ENCODE data around the gene C19orf25.
"Not testable (repeated sequence)": the region's sequence is repeated elsewhere in the genome, so short reads cannot be mapped to it uniquely, and the experiment has no call there.

The C19orf25 gene

GRCh38 chr19:1478934-1479707 lies at the start of gene C19orf25:
Gene C19orf25 (minus strand): TSS chr19:1479215. CDS start chr19:1478903, 312 bp downstream.
- DNase-seq (ENCODE audit: low spot score), result peak; percentile 96

GRCh38 chr19:1527650-1528309 lies 48.8 kb upstream of the C19orf25 start:
- DNase-seq (ENCODE audit: low spot score), result no peak

- DNase-seq (ENCODE audit: low spot score), result no peak
These were observed 48.1 kb upstream of the C19orf25 start for GRCh38 chr19:1526979-1527649.

GRCh38 chr19:1526066-1526778 lies 47.2 kb upstream of the C19orf25 start:
- no peak for DNase-seq (ENCODE audit: low spot score)

- no peak for DNase-seq (ENCODE audit: low spot score)
These were observed 46.3 kb upstream of the C19orf25 start for GRCh38 chr19:1525343-1525742.

GRCh38 chr19:1524972-1525325 lies 45.9 kb upstream of the C19orf25 start:
- DNase-seq (ENCODE audit: low spot score), result no peak

- no peak for DNase-seq (ENCODE audit: low spot score)
These were observed 45.4 kb upstream of the C19orf25 start for GRCh38 chr19:1524287-1524971.

- DNase-seq (ENCODE audit: low spot score), result peak; percentile 81
These were observed 44.6 kb upstream of the C19orf25 start, which contains the start of gene PLK5 for GRCh38 chr19:1523412-1524286. Gene PLK5 (plus strand): TSS chr19:1524077. CDS start chr19:1526997, 2,920 bp downstream.

- peak; percentile 7 for DNase-seq (ENCODE audit: low spot score)
These were observed 43.8 kb upstream of the C19orf25 start for GRCh38 chr19:1522838-1523237.

- no peak for DNase-seq (ENCODE audit: low spot score)
These were observed 43.0 kb upstream of the C19orf25 start for GRCh38 chr19:1522061-1522460.

- no peak for DNase-seq (ENCODE audit: low spot score)
These were observed 42.6 kb upstream of the C19orf25 start for GRCh38 chr19:1521636-1522035.

GRCh38 chr19:1520203-1520780 lies 41.3 kb upstream of the C19orf25 start:
- DNase-seq (ENCODE audit: low spot score), result no peak

- DNase-seq (ENCODE audit: low spot score), result not testable (repeated sequence)
These were observed 40.8 kb upstream of the C19orf25 start for GRCh38 chr19:1519802-1520201.

GRCh38 chr19:1518471-1518870 lies 39.5 kb upstream of the C19orf25 start:
- DNase-seq (ENCODE audit: low spot score), result no peak

- no peak for DNase-seq (ENCODE audit: low spot score)
These were observed 37.4 kb upstream of the C19orf25 start for GRCh38 chr19:1516395-1516753.

- DNase-seq (ENCODE audit: low spot score), result no peak
These were observed 36.1 kb upstream of the C19orf25 start for GRCh38 chr19:1514986-1515721.

GRCh38 chr19:1514295-1514661 lies 35.3 kb upstream of the C19orf25 start:
- no peak for DNase-seq (ENCODE audit: low spot score)

GRCh38 chr19:1513499-1514294 lies 34.7 kb upstream of the C19orf25 start:
- peak; percentile 75 for DNase-seq (ENCODE audit: low spot score)
